ENCODE measurements around the gene IGSF10.

Gene IGSF10

DNA sequence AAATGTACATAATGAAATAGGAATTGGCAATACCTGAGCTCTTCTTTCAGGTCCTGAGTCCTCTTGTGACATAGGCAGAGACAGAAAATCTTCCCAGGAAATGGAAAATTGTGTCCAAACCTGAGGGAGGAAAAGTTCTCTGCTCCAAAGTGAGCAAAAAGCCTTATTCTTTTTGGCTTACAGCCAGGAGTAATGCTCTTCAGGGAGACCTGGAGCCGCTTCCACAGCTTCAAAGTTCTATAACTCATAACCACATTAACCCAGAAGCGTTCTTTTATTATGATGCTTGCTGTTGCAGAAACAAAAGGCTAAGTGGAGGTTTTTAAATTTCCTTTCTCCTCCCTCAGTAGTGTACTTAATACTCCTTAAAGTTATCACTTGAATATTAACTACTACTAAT lies 633 bp downstream of the IGSF10 start:
- DNase-seq (ENCODE audit: low read depth): peak; percentile 6
- peak overlapping the region; percentile 48 for H3K4me3 ChIP-seq (ENCODE audit: low read length)
- TF ChIP-seq, protein P1, sequence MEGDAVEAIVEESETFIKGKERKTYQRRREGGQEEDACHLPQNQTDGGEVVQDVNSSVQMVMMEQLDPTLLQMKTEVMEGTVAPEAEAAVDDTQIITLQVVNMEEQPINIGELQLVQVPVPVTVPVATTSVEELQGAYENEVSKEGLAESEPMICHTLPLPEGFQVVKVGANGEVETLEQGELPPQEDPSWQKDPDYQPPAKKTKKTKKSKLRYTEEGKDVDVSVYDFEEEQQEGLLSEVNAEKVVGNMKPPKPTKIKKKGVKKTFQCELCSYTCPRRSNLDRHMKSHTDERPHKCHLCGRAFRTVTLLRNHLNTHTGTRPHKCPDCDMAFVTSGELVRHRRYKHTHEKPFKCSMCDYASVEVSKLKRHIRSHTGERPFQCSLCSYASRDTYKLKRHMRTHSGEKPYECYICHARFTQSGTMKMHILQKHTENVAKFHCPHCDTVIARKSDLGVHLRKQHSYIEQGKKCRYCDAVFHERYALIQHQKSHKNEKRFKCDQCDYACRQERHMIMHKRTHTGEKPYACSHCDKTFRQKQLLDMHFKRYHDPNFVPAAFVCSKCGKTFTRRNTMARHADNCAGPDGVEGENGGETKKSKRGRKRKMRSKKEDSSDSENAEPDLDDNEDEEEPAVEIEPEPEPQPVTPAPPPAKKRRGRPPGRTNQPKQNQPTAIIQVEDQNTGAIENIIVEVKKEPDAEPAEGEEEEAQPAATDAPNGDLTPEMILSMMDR (IDR thresholded peaks at IDR 0.05; ENCODE audit: insufficient read depth, low read depth, low read length, missing control alignments): no peak

DNA sequence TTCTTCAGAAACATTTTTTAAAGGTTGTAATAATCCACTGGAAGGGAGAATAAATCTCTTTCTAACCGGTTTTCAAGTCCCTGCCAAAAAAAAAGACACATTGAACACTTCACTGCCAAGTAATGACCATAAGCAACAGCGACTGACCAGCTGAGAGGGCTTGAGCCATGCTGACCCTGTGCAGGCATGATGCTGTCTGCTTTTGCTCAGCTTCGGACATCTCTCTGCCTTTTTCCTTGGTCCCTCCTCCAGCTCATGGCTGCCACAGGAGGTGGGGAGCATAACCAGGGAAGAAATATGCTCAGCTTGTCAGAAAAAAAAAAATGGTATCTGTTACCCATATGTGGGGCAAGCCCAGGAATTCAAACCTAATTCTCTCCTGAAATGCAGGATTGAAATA lies 1.5 kb downstream of the IGSF10 start:
- DNase-seq (ENCODE audit: low read depth): no peak
- H3K4me3 ChIP-seq (ENCODE audit: low read length): no peak overlapping the region
- TF ChIP-seq, protein P1 (IDR thresholded peaks at IDR 0.05; ENCODE audit: insufficient read depth, low read depth, low read length, missing control alignments): no peak

DNA sequence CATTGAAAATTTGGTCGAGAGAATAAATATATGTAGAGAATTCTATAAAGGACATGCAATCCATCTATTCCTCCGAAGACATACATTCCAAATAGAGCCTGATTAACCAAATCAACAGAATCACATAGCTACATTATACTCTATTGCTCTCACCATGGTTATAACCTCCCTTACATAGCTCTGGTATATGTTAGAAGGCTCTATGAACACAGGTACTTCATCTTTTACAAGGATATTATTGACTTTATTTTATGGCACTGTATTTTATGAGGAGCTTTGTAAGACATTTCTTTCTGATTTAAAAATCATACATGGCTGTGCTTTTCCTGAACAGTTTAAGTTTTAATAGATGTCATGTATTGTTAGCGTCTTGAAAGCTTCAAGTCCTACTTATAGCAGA lies 4.8 kb downstream of the IGSF10 start:
- TF ChIP-seq, protein P1 (IDR thresholded peaks at IDR 0.05; ENCODE audit: insufficient read depth, low read depth, low read length, missing control alignments): no peak
- no peak overlapping the region for H3K4me3 ChIP-seq (ENCODE audit: low read length)
- DNase-seq (ENCODE audit: low read depth): no peak

DNA sequence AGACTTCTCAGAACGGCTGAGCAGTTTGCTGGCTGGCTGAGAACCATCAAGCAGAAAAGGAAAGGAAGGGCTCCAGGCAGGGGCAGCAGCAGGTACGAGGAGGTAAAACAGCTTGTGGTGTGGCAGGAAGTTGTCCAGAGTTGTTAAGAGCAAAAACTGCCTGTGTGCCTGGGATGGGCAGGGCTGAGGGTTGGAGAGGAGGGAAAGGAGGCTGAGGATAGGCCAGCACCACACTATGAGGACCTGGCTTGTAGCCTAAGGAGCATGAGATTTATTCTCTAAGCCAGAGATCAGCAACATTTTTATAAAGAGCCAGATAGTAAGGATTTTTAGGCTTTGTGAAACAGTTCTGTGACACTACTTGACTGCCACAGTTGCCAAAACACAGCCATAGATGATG lies 8.0 kb downstream of the IGSF10 start:
- TF ChIP-seq, protein P1 (IDR thresholded peaks at IDR 0.05; ENCODE audit: insufficient read depth, low read depth, low read length, missing control alignments): no peak
- H3K4me3 ChIP-seq (ENCODE audit: low read length): no peak overlapping the region
- no peak for DNase-seq (ENCODE audit: low read depth)

DNA sequence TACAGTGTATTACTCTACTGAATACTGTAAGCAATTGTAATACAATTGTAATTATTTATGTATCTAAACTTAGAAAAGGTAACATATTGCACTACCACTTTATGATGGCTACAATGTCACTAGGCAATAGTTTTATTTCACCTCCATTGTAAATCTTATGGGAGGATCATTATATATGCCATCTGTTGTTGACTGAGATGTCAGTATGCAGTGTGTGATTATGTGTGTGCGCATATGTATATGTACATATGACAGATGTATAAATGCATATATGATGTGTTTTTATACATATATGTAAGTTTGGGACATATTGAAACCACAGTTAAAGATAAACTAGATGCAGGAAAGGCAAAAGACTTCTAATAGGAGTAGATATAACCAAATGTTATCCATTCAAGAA lies 8.5 kb downstream of the IGSF10 start:
- no peak for DNase-seq (ENCODE audit: low read depth)
- TF ChIP-seq, protein P1 (IDR thresholded peaks at IDR 0.05; ENCODE audit: insufficient read depth, low read depth, low read length, missing control alignments): no peak
- H3K4me3 ChIP-seq (ENCODE audit: low read length): no peak overlapping the region

DNA sequence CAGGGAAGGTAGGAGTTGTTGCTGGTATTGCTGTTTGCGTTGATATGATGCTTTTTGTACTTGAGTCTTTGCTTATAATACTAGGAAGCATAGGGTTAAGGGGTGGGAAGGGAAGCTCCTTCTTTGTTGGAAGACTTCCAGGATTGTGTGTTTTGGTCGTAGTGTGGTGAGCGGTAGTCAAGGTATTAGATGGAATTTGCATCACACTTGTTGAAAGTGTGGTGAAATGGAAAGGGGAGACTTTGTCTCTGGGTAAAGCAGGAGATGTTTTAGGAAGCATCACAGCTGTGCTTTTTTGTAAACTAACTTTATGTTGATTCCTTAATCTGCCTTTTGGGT lies 14.9 kb downstream of the IGSF10 start:
- no peak for DNase-seq (ENCODE audit: low read depth)
- no peak overlapping the region for H3K4me3 ChIP-seq (ENCODE audit: low read length)
- TF ChIP-seq, protein P1 (IDR thresholded peaks at IDR 0.05; ENCODE audit: insufficient read depth, low read depth, low read length, missing control alignments): no peak

DNA sequence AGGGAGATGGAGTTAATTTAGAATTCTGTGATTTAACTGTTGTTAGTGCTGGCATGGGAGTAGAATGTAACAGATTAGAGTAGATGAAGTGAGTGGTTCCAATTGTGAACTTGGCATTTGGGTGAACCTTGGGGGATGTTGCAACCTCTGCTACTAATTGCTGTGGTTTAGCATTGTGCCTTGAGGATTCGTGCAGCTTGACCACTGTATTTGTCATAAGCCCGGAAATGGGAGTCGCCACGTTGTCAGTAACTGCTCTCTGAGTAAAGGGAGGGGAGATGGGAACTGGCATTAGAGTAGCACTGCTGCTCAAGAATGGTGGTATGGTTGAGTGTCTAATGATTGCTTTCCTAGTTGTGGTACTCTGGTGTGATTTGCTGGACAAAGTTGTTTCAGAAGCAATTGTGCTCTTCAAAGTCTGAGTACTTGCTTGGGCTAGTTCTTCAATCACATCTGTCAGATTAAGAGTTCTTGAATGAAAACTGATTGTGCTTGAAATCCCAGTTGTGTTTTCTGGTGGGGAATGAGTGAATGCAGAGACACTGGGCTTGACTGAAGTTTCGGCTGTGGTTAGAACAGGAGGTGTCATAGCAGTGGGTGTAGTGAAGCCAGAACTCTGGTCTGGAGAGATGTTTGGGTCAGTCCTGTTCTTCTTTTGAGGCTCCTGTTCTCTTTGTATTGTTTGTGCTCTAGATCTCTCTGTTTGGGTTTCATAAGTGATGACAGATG lies 15.4 kb downstream of the IGSF10 start:
- H3K4me3 ChIP-seq (ENCODE audit: low read length): no peak overlapping the region
- peak; percentile 72 for DNase-seq (ENCODE audit: low read depth)
- TF ChIP-seq, protein P1 (IDR thresholded peaks at IDR 0.05; ENCODE audit: insufficient read depth, low read depth, low read length, missing control alignments): no peak

All from epithelial cell of esophagus (primary cell).